ENCODE results near the gene RABGEF1.
"Not testable (repeated sequence)": the region's sequence is repeated elsewhere in the genome, so short reads cannot be mapped to it uniquely, and the experiment has no call there.

The RABGEF1 gene

GRCh38 chr7:66817208-66817795 is 76.8 kb downstream of the RABGEF1 start:
- not testable (repeated sequence) for H3K4me3 ChIP-seq (ENCODE audit: low read depth in 1 of 2, low read length in 2 of 2); H3K4me1 ChIP-seq (ENCODE audit: insufficient read depth, low read length); H3K27me3 ChIP-seq (ENCODE audit: insufficient read depth, low read length, poor library complexity); H4K20me1 ChIP-seq (ENCODE audit: insufficient read depth, low read length); H3K4me2 ChIP-seq (ENCODE audit: insufficient read depth, low read length); H3K27ac ChIP-seq (ENCODE audit: low read length); H3K9ac ChIP-seq (ENCODE audit: low read depth, low read length); H2AFZ ChIP-seq (ENCODE audit: low read depth, low read length); DNase-seq; ATAC-seq (ENCODE audit: insufficient read depth, low read depth); H3K9me3 ChIP-seq (ENCODE audit: insufficient read depth, low read length, severe bottlenecking); H3K79me2 ChIP-seq (ENCODE audit: insufficient read depth, low read length); H3K36me3 ChIP-seq (ENCODE audit: insufficient read depth, low read length)

- DNase-seq; H3K27ac ChIP-seq (ENCODE audit: low read length); H3K4me2 ChIP-seq (ENCODE audit: insufficient read depth, low read length); H3K4me1 ChIP-seq (ENCODE audit: insufficient read depth, low read length); H4K20me1 ChIP-seq (ENCODE audit: insufficient read depth, low read length); H3K36me3 ChIP-seq (ENCODE audit: insufficient read depth, low read length); H3K4me3 ChIP-seq (ENCODE audit: low read depth in 1 of 2, low read length in 2 of 2); ATAC-seq (ENCODE audit: insufficient read depth, low read depth); H3K79me2 ChIP-seq (ENCODE audit: insufficient read depth, low read length); H3K9ac ChIP-seq (ENCODE audit: low read depth, low read length); H3K9me3 ChIP-seq (ENCODE audit: insufficient read depth, low read length, severe bottlenecking); H2AFZ ChIP-seq (ENCODE audit: low read depth, low read length); H3K27me3 ChIP-seq (ENCODE audit: insufficient read depth, low read length, poor library complexity): not testable (repeated sequence)
Observed at GRCh38 chr7:66817956-66818355, 77.4 kb downstream of the RABGEF1 start.

- Histone ChIP-seq H3K36me3 (ENCODE audit: insufficient read depth, low read length) (no peaks in the 10 kb centered on the region), H4K20me1 (ENCODE audit: insufficient read depth, low read length) (no peaks in the 10 kb centered on the region), H3K9me3 (ENCODE audit: insufficient read depth, low read length, severe bottlenecking) (no peaks in the 10 kb centered on the region), H3K4me1 (ENCODE audit: insufficient read depth, low read length) (no peaks in the 10 kb centered on the region), H3K9ac (ENCODE audit: low read depth, low read length) (no peak overlapping the region), H3K4me3 (ENCODE audit: low read depth in 1 of 2, low read length in 2 of 2) (no peak overlapping the region), H3K27ac (ENCODE audit: low read length) (no peak overlapping the region), H3K79me2 (ENCODE audit: insufficient read depth, low read length) (no peaks in the 10 kb centered on the region), H3K27me3 (ENCODE audit: insufficient read depth, low read length, poor library complexity) (no peaks in the 10 kb centered on the region), H3K4me2 (ENCODE audit: insufficient read depth, low read length) (no peak overlapping the region), H2AFZ (ENCODE audit: low read depth, low read length) (no peak overlapping the region)
- DNase-seq (no peak), ATAC-seq (ENCODE audit: insufficient read depth, low read depth) (no peak)
- TF ChIP-seq CTCF (IDR thresholded peaks at IDR 0.05; ENCODE audit: borderline replicate concordance, extremely low read depth, low read length, poor library complexity, severe bottlenecking) (no peak), EZH2 (IDR thresholded peaks at IDR 0.05; ENCODE audit: borderline replicate concordance, low read depth, low read length, severe bottlenecking) (no peak)
Observed at GRCh38 chr7:66824041-66824440, 83.5 kb downstream of the RABGEF1 start.

- not testable (repeated sequence) for H3K27ac ChIP-seq (ENCODE audit: low read length); H2AFZ ChIP-seq (ENCODE audit: low read depth, low read length); H3K79me2 ChIP-seq (ENCODE audit: insufficient read depth, low read length); H3K36me3 ChIP-seq (ENCODE audit: insufficient read depth, low read length); H3K9ac ChIP-seq (ENCODE audit: low read depth, low read length); H3K4me3 ChIP-seq (ENCODE audit: low read depth in 1 of 2, low read length in 2 of 2); H3K27me3 ChIP-seq (ENCODE audit: insufficient read depth, low read length, poor library complexity); H3K9me3 ChIP-seq (ENCODE audit: insufficient read depth, low read length, severe bottlenecking); H3K4me1 ChIP-seq (ENCODE audit: insufficient read depth, low read length); H3K4me2 ChIP-seq (ENCODE audit: insufficient read depth, low read length); H4K20me1 ChIP-seq (ENCODE audit: insufficient read depth, low read length)
- TF ChIP-seq CTCF (IDR thresholded peaks at IDR 0.05; ENCODE audit: borderline replicate concordance, extremely low read depth, low read length, poor library complexity, severe bottlenecking): peak; percentile 51
- DNase-seq (peak; percentile 43), ATAC-seq (ENCODE audit: insufficient read depth, low read depth) (peak; percentile 53; the same call in 1 of the 3 replicates)
Observed at GRCh38 chr7:66825538-66825937, 85.0 kb downstream of the RABGEF1 start.
